HEK293 (cell line): Measurements from ENCODE around the gene KEAP1.

Experiments used
- ATF2 ChIP-seq: fragments of 450-650 bp; formaldehyde crosslinking; IDR thresholded peaks from 2 replicates; pipeline ENCODE4 v1.5.1; 2016; ENCODE audit warnings: missing biosample characterization, missing genetic modification characterization, low read depth
- CTCF ChIP-seq: fragments of 450-650 bp; formaldehyde crosslinking; IDR thresholded peaks from 2 replicates; pipeline ENCODE4 v1.5.1; 2016; ENCODE audit warnings: missing biosample characterization, missing genetic modification characterization
- HOXC10 ChIP-seq: sonication (generic); formaldehyde crosslinking; IDR thresholded peaks from 2 replicates; pipeline ENCODE4 v1.8.1; 2023; ENCODE audit warnings: mild to moderate bottlenecking, missing genetic modification reagents
- KLF7 ChIP-seq: fragments of 450-650 bp; formaldehyde crosslinking; IDR thresholded peaks from 2 replicates; pipeline ENCODE4 v1.5.1; 2016; ENCODE audit warnings: missing biosample characterization, missing genetic modification characterization, borderline replicate concordance
- SP3 ChIP-seq: fragments of 450-650 bp; formaldehyde crosslinking; IDR thresholded peaks from 2 replicates; pipeline ENCODE4 v1.5.1; 2016; ENCODE audit warnings: missing biosample characterization, missing genetic modification characterization
- ZNF473 ChIP-seq: fragments of 450-650 bp; formaldehyde crosslinking; IDR thresholded peaks from 2 replicates; pipeline ENCODE4 v1.5.1; 2017; ENCODE audit warnings: missing biosample characterization, missing genetic modification characterization
- ZNF747 ChIP-seq: fragments of 450-650 bp; formaldehyde crosslinking; IDR thresholded peaks from 2 replicates; pipeline ENCODE4 v1.5.1; 2016; ENCODE audit warnings: missing biosample characterization, missing genetic modification characterization

- TF ChIP-seq CTCF (tag by site-specific recombination), result no peak
- TF ChIP-seq ATF2, result no peak
- TF ChIP-seq KLF7 (tag by site-specific recombination), result no peak
- TF ChIP-seq ZNF473 (tag by site-specific recombination), result no peak
- no peak for TF ChIP-seq SP3 (tag by site-specific recombination)
- no peak for TF ChIP-seq ZNF747 (tag by site-specific recombination)
- TF ChIP-seq HOXC10 (CRISPR knock-in tag), result no peak
Measured at GRCh38 chr19:10532457-10532856, 29.3 kb upstream of the KEAP1 start.
